Stimulated activated CD4-positive, alpha-beta T cell treated with anti-CD3 and anti-CD28 coated beads, Interleukin-1b, Interleukin-23, amount 100 ng/mL, for 4 hours (primary cell): ENCODE results near the gene SLC22A9.

Source experiments
- DNase-seq, 2 donors: peaks; one replicate each; pipeline ENCODE4 v3.0.0-alpha.2; 2020; ENCODE audit warnings: low read depth in 2 of 2

SLC22A9 gene

DNA sequence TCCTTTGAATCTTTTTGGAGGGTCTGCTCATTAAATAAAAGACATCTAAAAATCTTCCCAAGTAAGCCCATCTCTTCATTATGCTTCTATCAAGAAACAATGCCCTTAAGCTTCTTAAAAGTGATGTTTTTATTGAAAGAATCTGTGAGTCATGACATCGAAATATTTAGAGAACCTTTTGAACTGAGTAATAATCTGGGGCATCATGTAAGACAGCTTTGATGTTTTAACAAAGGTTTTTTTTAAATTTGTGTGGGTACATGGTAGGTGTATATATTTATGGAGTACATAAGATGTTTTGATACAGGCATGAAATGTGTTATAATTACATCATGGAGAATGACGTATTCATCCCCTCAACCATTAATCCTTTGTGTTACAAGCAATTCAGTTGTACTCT lies 74.6 kb downstream of the SLC22A9 start:
- DNase-seq = no peak

GRCh38 chr11:63445118-63445517 lies 75.5 kb downstream of the SLC22A9 start:
- no peak for DNase-seq

DNA sequence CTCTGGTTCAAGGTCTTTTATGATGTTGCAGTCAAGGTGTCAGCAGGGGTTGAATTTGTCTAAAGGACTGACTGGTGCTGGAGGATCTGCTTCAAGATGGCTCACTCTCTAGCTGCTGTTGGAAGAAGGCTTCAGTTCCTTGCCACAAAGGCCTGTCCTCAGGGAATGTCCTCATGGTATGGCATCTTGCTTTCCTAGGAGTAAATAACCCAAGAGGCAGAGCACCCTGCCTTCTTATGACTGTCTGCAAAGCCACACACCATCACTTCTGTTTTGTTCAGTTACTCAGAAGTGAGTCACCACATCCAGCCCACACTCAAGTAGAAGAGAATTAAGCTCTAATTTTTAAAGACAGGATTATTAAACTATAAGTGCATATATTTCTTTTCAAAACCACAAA lies 76.1 kb downstream of the SLC22A9 start:
- no peak for DNase-seq

- DNase-seq = no peak
Measured at GRCh38 chr11:63448646-63449045, 79.1 kb downstream of the SLC22A9 start.

- no peak for DNase-seq
Measured at GRCh38 chr11:63459586-63459985, 90.0 kb downstream of the SLC22A9 start.
